Stimulated activated CD4-positive, alpha-beta T cell treated with anti-CD3 and anti-CD28 coated beads, TNF-alpha, amount 100 ng/mL, for 24 hours (primary cell): ENCODE results near the gene MINDY1.

Source experiments
- DNase-seq, 3 experiments: peaks; one replicate each; pipeline ENCODE4 v3.0.0-alpha.2; 2020; ENCODE audit warnings: low read depth in 3 of 3

Gene MINDY1

DNA sequence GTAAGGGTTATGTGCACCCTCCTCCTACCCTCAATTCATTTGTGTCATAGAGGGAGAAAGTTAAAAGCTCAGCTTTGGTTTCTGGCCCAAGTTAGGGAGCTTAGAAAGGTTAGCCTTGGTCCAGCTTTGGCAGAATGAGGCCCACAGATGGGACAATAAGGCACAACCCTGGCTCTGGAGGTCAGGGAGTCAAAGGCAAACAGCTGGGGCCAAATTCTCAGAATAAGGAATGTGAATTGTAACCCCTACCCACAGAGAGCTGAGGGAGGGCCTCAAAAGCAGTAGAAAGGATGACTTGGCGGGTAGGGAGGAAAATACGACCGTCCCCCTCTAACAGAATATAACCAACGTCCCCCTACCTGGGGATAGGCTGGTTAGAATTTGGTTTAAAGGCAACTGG, 41.1 kb downstream of the MINDY1 start:
- no peak for DNase-seq

DNA sequence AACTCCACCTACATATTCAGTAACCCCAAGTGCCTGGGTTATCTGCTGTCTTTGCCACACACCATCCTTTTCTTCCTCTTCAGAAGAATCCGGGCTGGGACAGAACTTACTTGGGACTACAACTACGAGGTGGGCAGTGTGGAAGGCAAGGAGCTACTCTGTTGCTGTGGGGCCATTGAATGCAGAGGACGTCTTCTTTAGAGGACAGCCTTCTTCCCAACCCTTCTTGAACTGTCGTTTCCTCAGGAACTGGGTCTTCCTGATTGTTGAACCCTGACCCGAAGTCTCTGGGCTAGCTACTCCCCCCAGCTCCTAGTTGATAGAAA, 42.6 kb downstream of the MINDY1 start:
- DNase-seq: no peak

DNA sequence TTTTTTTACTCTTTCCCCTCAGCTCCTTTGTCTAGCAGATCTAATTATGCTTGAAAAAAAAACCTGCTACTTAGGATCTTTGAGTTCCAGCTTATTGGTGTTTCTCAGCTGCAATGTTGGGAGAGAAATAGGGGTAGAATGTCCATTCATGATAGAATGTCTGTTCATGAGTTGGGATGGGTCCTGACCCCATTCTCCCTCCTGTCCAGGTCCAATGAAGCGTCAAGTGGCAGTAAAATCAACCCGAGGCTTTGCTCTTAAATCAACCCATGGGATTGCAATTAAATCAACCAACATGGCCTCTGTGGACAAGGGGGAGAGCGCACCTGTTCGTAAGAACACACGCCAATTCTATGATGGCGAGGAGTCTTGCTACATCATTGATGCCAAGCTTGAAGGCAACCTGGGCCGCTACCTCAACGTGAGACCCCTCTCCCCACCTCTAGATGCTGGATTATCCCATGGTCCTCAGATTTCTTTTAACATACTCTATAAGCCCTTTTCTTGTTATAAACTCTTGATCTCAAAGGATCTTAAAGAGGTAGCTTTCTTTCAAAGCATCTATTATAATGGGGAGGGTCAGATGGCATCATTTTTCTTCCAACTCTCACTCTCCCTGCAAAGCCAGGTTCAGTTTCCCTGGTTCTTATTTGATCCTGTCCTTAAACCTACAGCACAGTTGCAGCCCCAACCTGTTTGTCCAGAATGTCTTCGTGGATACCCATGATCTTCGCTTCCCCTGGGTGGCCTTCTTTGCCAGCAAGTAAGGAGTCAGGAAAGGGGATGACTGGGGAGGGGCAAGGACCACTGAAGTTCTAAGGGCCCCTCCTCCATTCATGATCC, 43.2 kb downstream of the MINDY1 start:
- DNase-seq: no peak

DNA sequence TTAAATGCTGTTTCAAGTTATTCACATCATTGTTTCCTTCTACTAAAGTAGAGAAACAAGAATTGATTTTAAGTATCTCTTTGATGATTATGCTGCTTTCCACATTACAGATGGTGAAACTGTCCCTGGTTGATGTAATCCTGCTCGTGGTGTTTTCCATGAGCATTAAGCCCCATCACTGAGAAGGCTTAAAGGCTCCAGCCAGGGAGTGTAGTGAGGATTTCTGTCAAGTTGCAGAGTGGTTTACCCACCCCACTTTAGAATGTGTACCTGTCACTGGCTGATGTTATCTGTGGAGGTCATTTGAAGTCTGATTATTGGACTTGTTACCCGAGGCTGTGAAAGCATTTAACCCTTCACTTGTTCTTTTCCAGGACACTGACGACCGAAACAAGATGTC, 44.9 kb downstream of the MINDY1 start:
- DNase-seq: no peak

DNA sequence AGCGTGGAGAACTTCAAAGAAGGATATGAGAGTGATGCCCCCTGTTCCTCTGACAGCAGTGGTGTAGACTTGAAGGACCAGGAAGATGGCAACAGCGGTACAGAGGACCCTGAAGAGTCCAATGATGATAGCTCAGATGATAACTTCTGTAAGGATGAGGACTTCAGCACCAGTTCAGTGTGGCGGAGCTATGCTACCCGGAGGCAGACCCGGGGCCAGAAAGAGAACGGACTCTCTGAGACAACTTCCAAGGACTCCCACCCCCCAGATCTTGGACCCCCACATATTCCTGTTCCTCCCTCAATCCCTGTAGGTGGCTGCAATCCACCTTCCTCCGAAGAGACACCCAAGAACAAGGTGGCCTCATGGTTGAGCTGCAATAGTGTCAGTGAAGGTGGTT, 46.1 kb downstream of the MINDY1 start:
- DNase-seq: no peak

DNA sequence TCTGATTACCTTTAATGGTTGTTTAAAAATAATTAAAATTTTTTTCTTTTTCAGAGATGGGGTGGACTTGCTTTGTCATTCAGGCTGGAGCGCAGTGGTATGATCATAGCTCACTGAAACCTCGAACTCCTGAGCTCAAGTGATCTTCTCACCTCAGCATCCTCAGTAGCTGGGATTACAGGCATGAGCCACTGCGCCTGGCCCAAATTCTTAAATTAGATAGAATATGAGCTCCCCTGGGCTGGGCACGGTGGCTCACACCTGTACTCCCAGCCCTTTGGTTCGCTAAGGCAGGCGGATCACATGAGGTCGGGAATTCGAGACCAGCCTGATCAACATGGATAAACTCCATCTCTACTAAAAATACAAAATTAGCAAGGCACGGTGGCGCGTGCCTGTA, 49.0 kb downstream of the MINDY1 start:
- DNase-seq: no peak

DNA sequence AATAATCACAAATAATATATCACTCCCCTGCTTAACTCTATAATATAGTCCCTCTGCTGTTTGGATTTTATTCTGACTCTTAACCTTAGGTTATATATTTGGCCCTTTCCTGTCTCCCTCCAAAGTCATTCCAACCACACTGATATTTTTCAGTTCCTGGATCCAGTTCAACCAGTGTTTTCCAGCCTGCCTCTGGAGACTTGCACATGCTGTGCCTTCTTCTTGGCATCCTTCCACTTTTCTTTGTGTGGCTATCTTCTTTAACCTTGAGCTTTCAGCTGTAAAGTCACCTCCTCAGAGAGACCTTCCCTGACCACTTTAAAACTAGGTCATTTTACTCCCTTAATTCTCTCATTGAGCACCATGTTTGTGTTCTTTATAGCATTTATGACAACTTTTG, 51.4 kb downstream of the MINDY1 start:
- no peak for DNase-seq

DNA sequence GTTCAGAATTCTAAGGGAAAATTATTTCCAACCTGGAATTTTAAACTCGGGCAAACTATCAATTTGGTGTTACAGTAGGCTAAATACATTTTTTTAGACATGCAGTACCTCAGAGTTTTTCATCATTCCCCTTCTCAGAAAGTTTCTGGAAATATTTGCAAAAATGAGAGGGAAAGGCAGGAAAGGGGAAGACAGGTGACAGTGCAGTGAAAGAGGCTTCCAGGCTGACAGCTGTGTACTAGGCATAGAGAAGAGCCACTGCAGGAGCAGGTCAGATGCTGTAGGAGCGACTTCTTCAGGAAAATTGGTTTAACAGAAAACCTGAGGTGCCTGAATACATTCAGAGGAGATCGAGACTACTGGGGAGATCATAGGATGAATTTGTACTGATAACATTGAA, 52.0 kb downstream of the MINDY1 start:
- no peak for DNase-seq
